ENCODE measurements around the gene NFIB.

Gene NFIB

GRCh38 chr9:14107977-14108376, 206.0 kb downstream of the NFIB start:
- H3K4me2 ChIP-seq (ENCODE audit: low read length) = no peak overlapping the region
- WGBS (ENCODE audit: extremely low coverage, insufficient coverage, low lambda C conversion rate) = no CpG with 5 or more reads among the region's 3 CpGs

GRCh38 chr9:14107495-14107894, 206.4 kb downstream of the NFIB start:
- Histone ChIP-seq H2BK15ac (replicated peaks; ENCODE audit: low read depth) (no peak overlapping the region), H3K4me1 (ENCODE audit: control insufficient read depth, low read depth, low read length) (peaks cover 3% of the 10 kb centered on the region), H2BK120ac (ENCODE audit: low read depth, low read length) (no peak overlapping the region), H3K56ac (ENCODE audit: low read length) (no peak overlapping the region), H3K27ac (ENCODE audit: low read depth, low read length) (no peak overlapping the region), H4K8ac (ENCODE audit: low read depth, low read length) (no peak overlapping the region), H3K4ac (ENCODE audit: low read depth, low read length) (no peak overlapping the region), H2BK5ac (ENCODE audit: low read length) (no peak overlapping the region), H3K27me3 (ENCODE audit: insufficient read depth, low read length, poor library complexity) (no peaks in the 10 kb centered on the region), H3K79me1 (ENCODE audit: low read length) (no peaks in the 10 kb centered on the region), H3K23ac (ENCODE audit: low read length) (no peak overlapping the region), H2AK5ac (ENCODE audit: low read length) (no peak overlapping the region), H3K4me3 (ENCODE audit: low read length) (no peak overlapping the region), H3K79me2 (ENCODE audit: control insufficient read depth, insufficient read depth, low read length) (no peaks in the 10 kb centered on the region), H3K36me3 (ENCODE audit: control insufficient read depth, insufficient read depth, low read length) (no peaks in the 10 kb centered on the region), H3K4me2 (ENCODE audit: low read length) (no peak overlapping the region), H3K18ac (ENCODE audit: low read length) (no peak overlapping the region), H4K5ac (ENCODE audit: low read length) (no peak overlapping the region), H3K9ac (ENCODE audit: low read length) (no peak overlapping the region)
- no peak for DNase-seq

More at GRCh38 chr9:14107977-14108376, 206.0 kb downstream of the NFIB start:
- H3K27me3 ChIP-seq (ENCODE audit: insufficient read depth, low read length, poor library complexity) = no peaks in the 10 kb centered on the region
- H2AK5ac ChIP-seq (ENCODE audit: low read length) = no peak overlapping the region
- no peak overlapping the region for H2BK5ac ChIP-seq (ENCODE audit: low read length)
- H3K36me3 ChIP-seq (ENCODE audit: control insufficient read depth, insufficient read depth, low read length) = no peaks in the 10 kb centered on the region
- H3K56ac ChIP-seq (ENCODE audit: low read length) = no peak overlapping the region
- H3K79me2 ChIP-seq (ENCODE audit: control insufficient read depth, insufficient read depth, low read length) = no peaks in the 10 kb centered on the region
- no peak overlapping the region for H3K18ac ChIP-seq (ENCODE audit: low read length)
- no peaks in the 10 kb centered on the region for H3K79me1 ChIP-seq (ENCODE audit: low read length)
- no peak overlapping the region for H2BK15ac ChIP-seq (replicated peaks; ENCODE audit: low read depth)
- no peak overlapping the region for H3K4ac ChIP-seq (ENCODE audit: low read depth, low read length)
- H2BK120ac ChIP-seq (ENCODE audit: low read depth, low read length) = no peak overlapping the region
- DNase-seq = peak; percentile 73
- no peak overlapping the region for H4K5ac ChIP-seq (ENCODE audit: low read length)
- no peak overlapping the region for H3K27ac ChIP-seq (ENCODE audit: low read depth, low read length)
- no peak overlapping the region for H3K4me3 ChIP-seq (ENCODE audit: low read length)
- no peak overlapping the region for H3K9ac ChIP-seq (ENCODE audit: low read length)
- H3K4me1 ChIP-seq (ENCODE audit: control insufficient read depth, low read depth, low read length) = peaks cover 3% of the 10 kb centered on the region
- H4K8ac ChIP-seq (ENCODE audit: low read depth, low read length) = no peak overlapping the region
- no peak overlapping the region for H3K23ac ChIP-seq (ENCODE audit: low read length)

GRCh38 chr9:14106699-14107098, 207.2 kb downstream of the NFIB start:
- no peak overlapping the region for H2BK15ac ChIP-seq (replicated peaks; ENCODE audit: low read depth)
- no peak overlapping the region for H3K4me3 ChIP-seq (ENCODE audit: low read length)
- no CpG with 5 or more reads among the region's 2 CpGs for WGBS (ENCODE audit: extremely low coverage, insufficient coverage, low lambda C conversion rate)
- no peak overlapping the region for H3K18ac ChIP-seq (ENCODE audit: low read length)
- no peak overlapping the region for H3K23ac ChIP-seq (ENCODE audit: low read length)
- no peak overlapping the region for H2AK5ac ChIP-seq (ENCODE audit: low read length)
- no peak overlapping the region for H3K4me2 ChIP-seq (ENCODE audit: low read length)
- H3K27ac ChIP-seq (ENCODE audit: low read depth, low read length) = no peak overlapping the region
- no peaks in the 10 kb centered on the region for H3K36me3 ChIP-seq (ENCODE audit: control insufficient read depth, insufficient read depth, low read length)
- DNase-seq = no peak
- H3K27me3 ChIP-seq (ENCODE audit: insufficient read depth, low read length, poor library complexity) = no peaks in the 10 kb centered on the region
- no peak overlapping the region for H4K8ac ChIP-seq (ENCODE audit: low read depth, low read length)
- no peak overlapping the region for H2BK120ac ChIP-seq (ENCODE audit: low read depth, low read length)
- H3K9ac ChIP-seq (ENCODE audit: low read length) = no peak overlapping the region
- no peak overlapping the region for H2BK5ac ChIP-seq (ENCODE audit: low read length)
- H3K4me1 ChIP-seq (ENCODE audit: control insufficient read depth, low read depth, low read length) = peaks cover 3% of the 10 kb centered on the region
- H4K5ac ChIP-seq (ENCODE audit: low read length) = no peak overlapping the region
- no peak overlapping the region for H3K56ac ChIP-seq (ENCODE audit: low read length)
- no peak overlapping the region for H3K4ac ChIP-seq (ENCODE audit: low read depth, low read length)
- H3K79me2 ChIP-seq (ENCODE audit: control insufficient read depth, insufficient read depth, low read length) = no peaks in the 10 kb centered on the region
- no peaks in the 10 kb centered on the region for H3K79me1 ChIP-seq (ENCODE audit: low read length)

- H3K4me2 ChIP-seq (ENCODE audit: low read length) = no peak overlapping the region
- no peak overlapping the region for H2AK5ac ChIP-seq (ENCODE audit: low read length)
- no peaks in the 10 kb centered on the region for H3K27me3 ChIP-seq (ENCODE audit: insufficient read depth, low read length, poor library complexity)
- H2BK5ac ChIP-seq (ENCODE audit: low read length) = no peak overlapping the region
- no peak overlapping the region for H3K4me3 ChIP-seq (ENCODE audit: low read length)
- H2BK120ac ChIP-seq (ENCODE audit: low read depth, low read length) = no peak overlapping the region
- H3K4me1 ChIP-seq (ENCODE audit: control insufficient read depth, low read depth, low read length) = peaks cover 3% of the 10 kb centered on the region
- no peak overlapping the region for H3K4ac ChIP-seq (ENCODE audit: low read depth, low read length)
- no peak overlapping the region for H3K56ac ChIP-seq (ENCODE audit: low read length)
- H3K18ac ChIP-seq (ENCODE audit: low read length) = no peak overlapping the region
- H2BK15ac ChIP-seq (replicated peaks; ENCODE audit: low read depth) = no peak overlapping the region
- no peak overlapping the region for H3K9ac ChIP-seq (ENCODE audit: low read length)
- no peak overlapping the region for H3K23ac ChIP-seq (ENCODE audit: low read length)
- H3K36me3 ChIP-seq (ENCODE audit: control insufficient read depth, insufficient read depth, low read length) = no peaks in the 10 kb centered on the region
- H3K27ac ChIP-seq (ENCODE audit: low read depth, low read length) = no peak overlapping the region
- H4K5ac ChIP-seq (ENCODE audit: low read length) = no peak overlapping the region
- DNase-seq = no peak
- WGBS (ENCODE audit: extremely low coverage, insufficient coverage, low lambda C conversion rate) = no CpG with 5 or more reads among the region's 3 CpGs
- H3K79me2 ChIP-seq (ENCODE audit: control insufficient read depth, insufficient read depth, low read length) = no peaks in the 10 kb centered on the region
- H3K79me1 ChIP-seq (ENCODE audit: low read length) = no peaks in the 10 kb centered on the region
- no peak overlapping the region for H4K8ac ChIP-seq (ENCODE audit: low read depth, low read length)
Observed at GRCh38 chr9:14104496-14104895, 209.4 kb downstream of the NFIB start.

GRCh38 chr9:14103115-14103514, 210.8 kb downstream of the NFIB start:
- WGBS (ENCODE audit: extremely low coverage, insufficient coverage, low lambda C conversion rate) = no CpG with 5 or more reads among the region's 3 CpGs
- H3K4me3 ChIP-seq (ENCODE audit: low read length) = no peak overlapping the region

GRCh38 chr9:14099737-14100136, 214.2 kb downstream of the NFIB start:
- H3K27me3 ChIP-seq (ENCODE audit: insufficient read depth, low read length, poor library complexity) = no peaks in the 10 kb centered on the region
- H3K27ac ChIP-seq (ENCODE audit: low read depth, low read length) = no peak overlapping the region
- H4K8ac ChIP-seq (ENCODE audit: low read depth, low read length) = no peak overlapping the region
- H2AK5ac ChIP-seq (ENCODE audit: low read length) = no peak overlapping the region
- H3K36me3 ChIP-seq (ENCODE audit: control insufficient read depth, insufficient read depth, low read length) = no peaks in the 10 kb centered on the region
- no peak for DNase-seq
- WGBS (ENCODE audit: extremely low coverage, insufficient coverage, low lambda C conversion rate) = no CpG with 5 or more reads among the region's 7 CpGs
- H3K4ac ChIP-seq (ENCODE audit: low read depth, low read length) = no peak overlapping the region
- peaks cover 8% of the 10 kb centered on the region for H3K4me1 ChIP-seq (ENCODE audit: control insufficient read depth, low read depth, low read length)
- no peak overlapping the region for H2BK5ac ChIP-seq (ENCODE audit: low read length)
- no peaks in the 10 kb centered on the region for H3K79me1 ChIP-seq (ENCODE audit: low read length)
- no peak overlapping the region for H3K56ac ChIP-seq (ENCODE audit: low read length)
- peak overlapping the region; percentile 53 for H3K23ac ChIP-seq (ENCODE audit: low read length)
- no peak overlapping the region for H3K4me3 ChIP-seq (ENCODE audit: low read length)
- peak overlapping the region; percentile 60 for H3K18ac ChIP-seq (ENCODE audit: low read length)
- no peak overlapping the region for H4K5ac ChIP-seq (ENCODE audit: low read length)
- H3K79me2 ChIP-seq (ENCODE audit: control insufficient read depth, insufficient read depth, low read length) = no peaks in the 10 kb centered on the region
- H2BK15ac ChIP-seq (replicated peaks; ENCODE audit: low read depth) = no peak overlapping the region
- no peak overlapping the region for H2BK120ac ChIP-seq (ENCODE audit: low read depth, low read length)
- H3K4me2 ChIP-seq (ENCODE audit: low read length) = no peak overlapping the region
- no peak overlapping the region for H3K9ac ChIP-seq (ENCODE audit: low read length)

More at GRCh38 chr9:14103115-14103514, 210.8 kb downstream of the NFIB start:
- Histone ChIP-seq H3K18ac (ENCODE audit: low read length) (no peak overlapping the region), H3K27me3 (ENCODE audit: insufficient read depth, low read length, poor library complexity) (no peaks in the 10 kb centered on the region), H3K56ac (ENCODE audit: low read length) (no peak overlapping the region), H3K4me1 (ENCODE audit: control insufficient read depth, low read depth, low read length) (peaks cover 8% of the 10 kb centered on the region), H2BK15ac (replicated peaks; ENCODE audit: low read depth) (no peak overlapping the region), H2AK5ac (ENCODE audit: low read length) (no peak overlapping the region), H3K36me3 (ENCODE audit: control insufficient read depth, insufficient read depth, low read length) (no peaks in the 10 kb centered on the region), H2BK5ac (ENCODE audit: low read length) (no peak overlapping the region), H3K79me2 (ENCODE audit: control insufficient read depth, insufficient read depth, low read length) (no peaks in the 10 kb centered on the region), H4K5ac (ENCODE audit: low read length) (no peak overlapping the region), H3K27ac (ENCODE audit: low read depth, low read length) (no peak overlapping the region), H3K4me2 (ENCODE audit: low read length) (no peak overlapping the region), H3K9ac (ENCODE audit: low read length) (no peak overlapping the region), H3K23ac (ENCODE audit: low read length) (no peak overlapping the region), H3K79me1 (ENCODE audit: low read length) (no peaks in the 10 kb centered on the region), H3K4ac (ENCODE audit: low read depth, low read length) (no peak overlapping the region), H4K8ac (ENCODE audit: low read depth, low read length) (no peak overlapping the region), H2BK120ac (ENCODE audit: low read depth, low read length) (no peak overlapping the region)
- no peak for DNase-seq

Measured in mesendoderm (in vitro differentiated cells).